GM12892 (cell line): ENCODE measurements around the gene PDHX.

ENCODE experiments used
- POLR2A ChIP-seq: IDR thresholded peaks from 2 replicates; pipeline ENCODE4 v1.6.1; 2011; ENCODE audit warnings: low read depth, low read length, control low read depth
- POLR2AphosphoS5 ChIP-seq: IDR thresholded peaks from 2 replicates; pipeline ENCODE4 v1.6.1; 2011; ENCODE audit warnings: low read depth, low read length, control low read depth
- TAF1 ChIP-seq: IDR thresholded peaks from 2 replicates; pipeline ENCODE4 v1.6.1; 2011; ENCODE audit warnings: low read depth, mild to moderate bottlenecking, control low read depth, low read length, borderline replicate concordance

DNA sequence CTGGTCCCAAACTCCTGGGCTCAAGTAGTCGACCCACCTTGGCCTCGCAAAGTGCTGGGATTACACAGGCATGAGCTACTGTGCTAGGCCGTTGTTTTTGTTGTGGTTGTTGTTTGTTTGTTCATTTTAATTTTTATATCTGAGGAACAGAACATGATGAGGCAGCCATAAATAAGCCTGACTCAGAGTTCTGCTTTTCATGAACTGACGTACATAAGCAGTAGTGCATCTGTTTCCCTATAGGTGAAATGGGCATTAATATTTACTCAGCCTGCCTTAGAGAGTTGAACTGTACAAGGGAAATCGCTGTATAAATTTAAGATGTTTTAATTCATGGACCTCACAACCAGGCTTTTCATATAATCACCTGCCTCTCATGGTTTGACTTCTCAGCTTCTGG lies 80.5 kb downstream of the PDHX start:
- no peak for TF ChIP-seq POLR2A
- no peak for TF ChIP-seq TAF1
- TF ChIP-seq POLR2AphosphoS5, result no peak
